Measurements from ENCODE around the gene PPARA.
"Not testable (repeated sequence)": the region's sequence is repeated elsewhere in the genome, so short reads cannot be mapped to it uniquely, and the experiment has no call there.

The PPARA gene

DNA sequence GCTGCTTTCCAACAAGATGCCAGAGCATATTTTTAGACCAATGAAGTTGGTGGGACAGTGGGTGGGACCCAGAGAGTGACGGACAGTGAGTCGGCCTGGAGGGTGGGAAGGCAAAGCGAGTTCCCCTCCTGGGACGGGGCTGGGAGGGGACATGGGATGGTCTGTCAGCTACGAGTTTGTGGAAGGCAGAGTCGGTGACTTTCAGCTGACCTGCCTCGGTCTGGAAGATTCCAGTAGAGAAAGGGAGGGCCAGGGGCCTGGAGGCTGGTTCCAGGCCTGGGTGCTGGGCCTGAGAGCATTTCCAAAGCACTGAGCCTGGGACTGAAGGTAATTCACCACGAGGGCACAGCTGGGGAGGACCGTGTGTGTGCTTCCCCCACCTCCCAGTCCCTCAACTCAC lies 10.9 kb upstream of the PPARA start:
- H3K9me3 ChIP-seq (ENCODE audit: control insufficient read depth, low read length); H3K36me3 ChIP-seq (ENCODE audit: control insufficient read depth, insufficient read depth, low read length); H3K4me3 ChIP-seq (ENCODE audit: extremely low read depth, insufficient read depth, low read length, poor library complexity, severe bottlenecking); H3K4me1 ChIP-seq (ENCODE audit: control insufficient read depth, insufficient read depth, low read length, poor library complexity, severe bottlenecking); H3K27ac ChIP-seq (ENCODE audit: low read depth, low read length, severe bottlenecking): not testable (repeated sequence)
- 79 to 85% methylated on average over 5 to 6 of the region's 9 CpGs for WGBS, 2 experiments (ENCODE audit: insufficient coverage in 2 of 2)

DNA sequence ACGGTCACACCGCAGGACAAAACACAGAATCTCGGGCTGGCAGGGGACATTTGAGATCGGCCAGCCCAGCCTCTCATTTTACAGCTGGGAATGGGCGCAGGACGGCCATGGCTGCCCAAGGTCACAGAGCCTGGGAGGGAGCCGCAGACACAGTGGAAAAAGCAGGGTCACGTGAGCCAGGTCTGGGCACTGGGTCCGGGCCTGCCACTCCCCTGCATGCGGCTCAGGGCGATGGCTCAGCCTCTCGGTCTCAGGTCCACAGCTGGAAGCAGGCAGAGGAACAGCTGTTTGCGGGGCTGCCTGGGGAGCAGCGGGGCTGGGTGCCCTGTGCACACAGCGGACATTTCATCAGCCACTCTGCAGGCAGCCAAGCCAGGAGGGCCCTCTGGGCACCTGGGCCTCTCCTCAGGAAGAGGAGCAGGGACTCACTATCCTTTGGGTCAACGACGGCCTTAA lies 10.4 kb upstream of the PPARA start:
- Histone ChIP-seq H3K36me3 (ENCODE audit: control insufficient read depth, insufficient read depth, low read length) (no peaks in the 10 kb centered on the region), H3K4me3 (ENCODE audit: extremely low read depth, insufficient read depth, low read length, poor library complexity, severe bottlenecking) (no peak overlapping the region), H3K9me3 (ENCODE audit: control insufficient read depth, low read length) (no peaks in the 10 kb centered on the region), H3K4me1 (ENCODE audit: control insufficient read depth, insufficient read depth, low read length, poor library complexity, severe bottlenecking) (peaks cover 8% of the 10 kb centered on the region), H3K27ac (ENCODE audit: low read depth, low read length, severe bottlenecking) (no peak overlapping the region)
- 93 to 96% methylated on average over 15 to 17 of the region's 17 CpGs for WGBS, 2 experiments (ENCODE audit: insufficient coverage in 2 of 2)

DNA sequence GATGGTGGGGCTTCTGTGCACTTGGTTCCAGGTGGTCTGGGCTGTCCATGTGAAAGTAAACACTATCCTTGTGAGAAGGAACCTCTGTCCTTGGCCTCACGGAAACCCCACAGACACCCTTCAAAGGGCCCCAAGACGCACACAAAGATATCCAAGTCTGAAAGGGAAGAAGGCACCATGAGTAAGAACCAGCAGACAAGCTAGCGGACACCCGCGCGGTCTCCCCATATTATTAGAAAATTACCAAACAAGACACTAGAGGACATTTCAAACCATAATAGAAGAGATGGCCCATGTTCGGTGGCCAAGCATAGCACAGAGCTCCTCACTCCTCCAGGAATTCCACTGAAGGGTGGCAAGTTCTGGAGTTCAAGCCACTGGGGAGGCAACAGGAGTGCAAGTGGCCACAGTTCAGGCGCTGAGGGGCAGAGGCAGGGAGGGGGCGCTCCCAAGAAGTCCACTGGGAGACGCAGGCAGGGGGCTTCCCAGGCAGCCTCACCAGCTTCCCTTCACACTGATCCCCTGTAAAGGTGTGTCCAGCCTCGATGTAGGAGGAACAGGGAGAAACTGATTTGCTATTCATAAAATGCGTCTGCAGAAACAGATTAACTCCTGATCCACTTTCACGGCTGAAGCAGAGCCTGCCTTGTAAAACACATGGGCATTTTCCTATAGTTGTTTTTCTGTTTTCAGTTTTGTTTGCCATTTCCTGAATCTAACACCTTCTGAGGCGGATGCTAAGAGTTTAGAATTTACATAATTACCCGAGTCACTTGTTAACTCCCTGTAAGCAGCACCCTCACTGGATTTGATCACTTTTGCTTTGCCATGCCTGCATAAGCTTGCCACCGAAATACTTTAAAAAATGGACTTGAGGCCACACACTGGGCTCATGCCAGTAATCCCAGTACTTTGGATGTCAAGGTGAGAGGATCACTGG lies 9.1 kb upstream of the PPARA start:
- Histone ChIP-seq H3K36me3 (ENCODE audit: control insufficient read depth, insufficient read depth, low read length) (no peaks in the 10 kb centered on the region), H3K27ac (ENCODE audit: low read depth, low read length, severe bottlenecking) (no peak overlapping the region), H3K9me3 (ENCODE audit: control insufficient read depth, low read length) (no peaks in the 10 kb centered on the region), H3K4me1 (ENCODE audit: control insufficient read depth, insufficient read depth, low read length, poor library complexity, severe bottlenecking) (peaks cover 8% of the 10 kb centered on the region), H3K4me3 (ENCODE audit: extremely low read depth, insufficient read depth, low read length, poor library complexity, severe bottlenecking) (no peak overlapping the region)
- WGBS, 2 experiments (ENCODE audit: insufficient coverage in 2 of 2): 83 to 87% methylated on average over 11 to 14 of the region's 16 CpGs

DNA sequence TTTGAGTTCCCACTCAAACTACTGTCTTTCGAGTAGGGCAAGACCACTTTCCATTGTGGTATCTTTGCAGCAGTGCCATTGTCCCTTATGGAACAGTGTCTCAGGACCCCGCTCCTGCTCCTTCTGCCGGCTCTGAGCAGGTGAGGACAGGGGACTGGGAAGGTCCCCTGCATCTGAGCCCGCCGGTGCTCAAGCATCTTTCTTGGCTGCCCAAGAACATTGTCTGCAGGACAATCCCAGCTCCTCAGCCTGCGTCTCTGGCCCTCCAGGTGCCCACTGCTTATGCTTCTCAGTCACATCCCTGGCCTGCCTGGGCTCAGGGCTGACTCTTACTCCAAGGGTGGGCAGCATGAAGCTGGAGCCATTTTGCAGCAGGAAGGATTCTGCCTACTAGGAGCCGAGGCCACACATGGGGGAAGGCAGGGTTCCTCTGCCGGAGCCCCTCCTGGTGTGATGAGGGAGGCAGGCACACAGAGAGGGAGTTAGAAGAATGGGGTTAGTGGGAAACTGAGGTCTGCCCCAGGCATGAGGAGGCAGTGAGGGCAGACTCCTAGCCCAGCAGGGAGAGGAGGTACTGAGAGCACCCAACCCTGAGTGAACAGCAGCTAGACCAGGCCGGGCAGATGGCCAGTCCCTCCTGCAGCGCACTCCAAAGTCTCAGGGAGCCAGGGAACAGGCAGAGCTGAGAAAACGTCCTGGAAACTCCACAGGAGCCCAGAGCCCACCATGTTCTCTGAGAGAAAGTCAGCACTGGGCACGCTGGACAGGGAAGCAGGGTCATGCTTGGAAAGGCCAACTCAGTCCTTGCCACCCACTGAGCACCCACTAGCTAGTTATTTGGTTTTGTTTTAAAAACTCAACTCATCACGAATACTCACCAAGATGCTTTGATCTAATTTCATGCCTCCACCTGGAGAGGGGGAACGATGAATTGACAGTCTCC lies 7.5 kb upstream of the PPARA start:
- no peaks in the 10 kb centered on the region for H3K36me3 ChIP-seq (ENCODE audit: control insufficient read depth, insufficient read depth, low read length)
- H3K27ac ChIP-seq (ENCODE audit: low read depth, low read length, severe bottlenecking): no peak overlapping the region
- H3K4me3 ChIP-seq (ENCODE audit: extremely low read depth, insufficient read depth, low read length, poor library complexity, severe bottlenecking): no peak overlapping the region
- H3K9me3 ChIP-seq (ENCODE audit: control insufficient read depth, low read length): no peaks in the 10 kb centered on the region
- 85 to 86% methylated on average over 13 to 14 of the region's 14 CpGs for WGBS, 2 experiments (ENCODE audit: insufficient coverage in 2 of 2)
- H3K4me1 ChIP-seq (ENCODE audit: control insufficient read depth, insufficient read depth, low read length, poor library complexity, severe bottlenecking): peaks cover 8% of the 10 kb centered on the region

DNA sequence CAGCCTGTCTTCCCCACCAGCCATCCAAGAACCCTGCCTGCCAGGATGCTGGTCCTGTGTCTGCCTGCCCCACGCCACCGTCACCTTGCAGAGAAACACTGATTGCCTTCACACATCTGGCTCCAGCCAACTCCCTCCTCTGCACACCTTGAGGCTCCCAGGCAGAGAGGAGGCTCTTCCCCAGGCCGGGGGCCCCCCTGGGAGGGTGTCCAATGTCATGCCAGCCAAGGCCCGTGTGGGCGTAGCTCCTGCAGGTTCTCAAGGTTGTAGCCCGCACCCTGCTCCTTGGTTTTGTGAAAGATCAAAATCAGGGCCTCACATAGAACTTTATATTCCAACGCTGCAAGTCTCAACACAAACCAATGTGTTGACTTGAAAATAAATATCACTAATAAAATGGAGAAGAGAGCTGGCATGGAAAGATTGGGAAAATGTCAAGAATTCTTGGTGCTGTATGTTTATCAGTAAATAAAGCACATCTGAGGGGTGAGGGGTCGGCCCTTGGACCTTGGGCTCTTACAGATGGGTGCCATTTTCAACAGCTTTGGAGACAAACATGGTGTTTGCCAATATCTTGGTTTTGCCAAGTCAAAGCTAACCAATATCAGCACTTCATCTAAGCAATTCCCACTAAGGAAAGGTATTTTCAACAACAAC lies 6.7 kb upstream of the PPARA start:
- Histone ChIP-seq H3K36me3 (ENCODE audit: control insufficient read depth, insufficient read depth, low read length) (no peaks in the 10 kb centered on the region), H3K4me3 (ENCODE audit: extremely low read depth, insufficient read depth, low read length, poor library complexity, severe bottlenecking) (no peak overlapping the region), H3K27ac (ENCODE audit: low read depth, low read length, severe bottlenecking) (no peak overlapping the region), H3K4me1 (ENCODE audit: control insufficient read depth, insufficient read depth, low read length, poor library complexity, severe bottlenecking) (peaks cover 8% of the 10 kb centered on the region), H3K9me3 (ENCODE audit: control insufficient read depth, low read length) (no peaks in the 10 kb centered on the region)
- 90 to 95% methylated on average over 6 to 7 of the region's 8 CpGs for WGBS, 2 experiments (ENCODE audit: insufficient coverage in 2 of 2)

DNA sequence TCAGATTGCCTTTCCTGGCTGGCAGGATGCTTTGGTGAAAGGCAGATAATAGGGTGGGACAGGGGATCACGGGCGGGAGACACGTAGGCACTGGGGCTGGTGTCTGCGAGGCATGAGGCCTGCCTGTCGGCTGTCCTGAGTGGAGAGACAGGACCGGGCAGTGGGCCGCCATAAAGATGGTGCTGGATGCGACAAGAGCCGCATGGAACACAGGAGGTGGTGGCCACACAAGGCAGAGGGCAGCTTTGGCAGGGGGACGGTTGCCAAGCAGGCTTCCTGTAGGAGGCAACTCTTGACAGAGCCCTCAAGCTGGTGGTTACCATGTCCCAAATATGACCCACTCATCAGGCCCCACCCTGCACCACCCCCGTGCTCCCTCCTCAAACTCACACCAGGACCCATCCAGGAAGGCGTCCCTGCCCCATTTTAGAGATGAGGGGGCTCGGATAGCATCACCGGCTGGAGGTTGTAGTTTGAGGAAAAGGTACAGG lies 4.9 kb upstream of the PPARA start:
- no peaks in the 10 kb centered on the region for H3K4me1 ChIP-seq (ENCODE audit: control insufficient read depth, insufficient read depth, low read length, poor library complexity, severe bottlenecking)
- H3K27ac ChIP-seq (ENCODE audit: low read depth, low read length, severe bottlenecking): no peak overlapping the region
- no peaks in the 10 kb centered on the region for H3K9me3 ChIP-seq (ENCODE audit: control insufficient read depth, low read length)
- WGBS, 2 experiments (ENCODE audit: insufficient coverage in 2 of 2): 87 to 94% methylated on average over 11 to 12 of the region's 14 CpGs
- H3K4me3 ChIP-seq (ENCODE audit: extremely low read depth, insufficient read depth, low read length, poor library complexity, severe bottlenecking): no peak overlapping the region
- no peaks in the 10 kb centered on the region for H3K36me3 ChIP-seq (ENCODE audit: control insufficient read depth, insufficient read depth, low read length)

DNA sequence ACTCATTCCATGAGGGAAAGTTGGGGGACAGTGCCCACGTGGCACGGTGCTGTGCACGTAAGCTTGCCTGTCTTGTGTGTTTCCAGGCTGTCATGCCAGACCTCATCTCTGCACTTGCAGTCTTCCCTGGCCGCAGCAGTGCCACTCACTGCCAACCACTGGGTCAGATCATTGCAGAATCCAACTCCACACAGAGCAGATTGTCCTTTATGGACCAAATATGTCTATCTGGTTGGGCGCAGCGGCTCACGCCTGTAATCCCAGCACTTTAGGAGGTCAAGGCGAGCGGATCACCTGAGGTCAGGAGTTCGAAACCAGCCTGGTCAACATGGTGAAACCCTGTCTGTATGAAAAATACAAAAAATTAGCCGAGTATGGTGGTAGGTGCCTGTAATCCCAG lies 4.4 kb upstream of the PPARA start:
- Histone ChIP-seq H3K9me3 (ENCODE audit: control insufficient read depth, low read length) (no peaks in the 10 kb centered on the region), H3K4me1 (ENCODE audit: control insufficient read depth, insufficient read depth, low read length, poor library complexity, severe bottlenecking) (no peaks in the 10 kb centered on the region), H3K4me3 (ENCODE audit: extremely low read depth, insufficient read depth, low read length, poor library complexity, severe bottlenecking) (no peak overlapping the region), H3K36me3 (ENCODE audit: control insufficient read depth, insufficient read depth, low read length) (no peaks in the 10 kb centered on the region), H3K27ac (ENCODE audit: low read depth, low read length, severe bottlenecking) (no peak overlapping the region)
- WGBS, 2 experiments (ENCODE audit: insufficient coverage in 2 of 2): 89 to 91% methylated on average over 11 of the region's 11 CpGs

DNA sequence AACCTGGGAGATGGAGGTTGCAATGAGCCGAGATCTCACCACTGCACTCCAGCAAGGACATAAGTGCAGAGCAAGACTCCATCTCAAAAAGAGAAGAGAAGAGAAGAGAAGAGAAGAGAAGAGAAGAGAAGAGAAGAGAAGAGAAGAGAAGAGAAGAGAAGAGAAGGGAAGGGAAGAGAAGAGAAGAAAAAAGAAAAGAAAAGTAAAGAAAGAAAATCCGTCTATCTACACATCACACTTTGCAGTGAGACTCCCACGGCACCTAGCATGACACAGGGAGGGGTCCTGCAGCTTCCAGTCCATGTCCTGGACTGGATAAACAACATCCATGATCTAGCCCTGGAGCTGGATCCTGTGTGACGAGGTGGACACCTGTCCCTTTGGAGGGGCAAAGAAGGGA lies 4.0 kb upstream of the PPARA start:
- H3K4me3 ChIP-seq (ENCODE audit: extremely low read depth, insufficient read depth, low read length, poor library complexity, severe bottlenecking): no peak overlapping the region
- WGBS, 2 experiments (ENCODE audit: insufficient coverage in 2 of 2): 81 to 100% methylated on average over 2 of the region's 4 CpGs
- no peaks in the 10 kb centered on the region for H3K9me3 ChIP-seq (ENCODE audit: control insufficient read depth, low read length)
- H3K27ac ChIP-seq (ENCODE audit: low read depth, low read length, severe bottlenecking): no peak overlapping the region
- H3K4me1 ChIP-seq (ENCODE audit: control insufficient read depth, insufficient read depth, low read length, poor library complexity, severe bottlenecking): no peaks in the 10 kb centered on the region
- no peaks in the 10 kb centered on the region for H3K36me3 ChIP-seq (ENCODE audit: control insufficient read depth, insufficient read depth, low read length)

DNA sequence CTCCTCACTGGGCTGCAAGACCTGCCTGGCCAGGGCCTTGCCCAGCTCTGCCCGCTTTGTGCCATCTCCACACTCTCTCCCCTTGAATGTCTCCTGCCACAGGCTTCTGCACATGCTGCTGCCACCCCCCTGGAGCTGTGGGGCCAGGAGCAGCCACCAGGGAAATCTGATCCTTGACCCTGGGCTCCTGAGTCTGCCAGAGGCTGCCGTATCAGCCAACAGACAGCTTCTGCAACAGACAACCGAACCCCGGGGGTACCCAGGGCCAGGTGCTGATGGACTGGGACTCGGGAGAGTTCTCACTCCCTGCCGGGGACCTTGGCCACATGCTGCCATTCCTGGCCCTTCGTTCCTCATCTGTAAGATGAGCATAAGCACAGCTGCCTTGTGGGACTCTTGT lies 3.3 kb upstream of the PPARA start:
- WGBS, 2 experiments (ENCODE audit: insufficient coverage in 2 of 2): 82 to 83% methylated on average over 7 of the region's 7 CpGs
- Histone ChIP-seq H3K9me3 (ENCODE audit: control insufficient read depth, low read length) (no peaks in the 10 kb centered on the region), H3K27ac (ENCODE audit: low read depth, low read length, severe bottlenecking) (no peak overlapping the region), H3K36me3 (ENCODE audit: control insufficient read depth, insufficient read depth, low read length) (no peaks in the 10 kb centered on the region), H3K4me1 (ENCODE audit: control insufficient read depth, insufficient read depth, low read length, poor library complexity, severe bottlenecking) (no peaks in the 10 kb centered on the region), H3K4me3 (ENCODE audit: extremely low read depth, insufficient read depth, low read length, poor library complexity, severe bottlenecking) (no peak overlapping the region)
